ENCODE results near the gene LOXL1. TPM values are rescaled to one million over a fixed set of nuclear protein-coding genes. Genes with fewer than 3 reads are reported as not detected.

The LOXL1 gene
- total RNA-seq, 2 experiments from 2014 or later = 1.6 to 2.8 TPM

DNA sequence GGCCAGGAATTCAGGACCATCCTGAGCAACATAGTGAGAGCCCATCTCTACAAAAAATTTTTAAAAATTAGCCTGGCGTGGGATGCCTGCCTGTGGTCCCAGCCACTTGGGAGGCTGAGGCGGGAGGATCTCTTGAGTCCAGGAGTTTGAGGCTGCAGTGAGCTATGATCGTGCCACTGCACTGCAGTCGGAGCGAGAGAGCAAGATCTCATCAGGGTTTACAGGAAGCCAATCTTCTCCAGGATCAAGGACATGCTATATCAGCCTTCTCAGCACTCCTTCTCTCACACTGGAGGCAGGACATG, 66.3 kb downstream of the LOXL1 start:
- DNase-seq = no peak
- ChIA-PET CTCF (interaction anchor here (0.7 to 11.4 kb wide), 3 partner anchors 14 to 68 kb away, joined by 3 to 106 read pairs (median 30); no protein-coding TSS in a partner anchor), POLR2A (interaction anchor here (2.9 kb wide), 1 partner anchor 10 kb away, joined by 11 read pairs; no protein-coding TSS in a partner anchor)
- intact Hi-C loops (cut with micrococcal nuclease) = no loop called here
- Mint-ChIP-seq H3K4me1 (ENCODE audit: low read depth) (peaks cover 39% of the 10 kb centered on the region), H3K4me3 (peak overlapping the region; percentile 70), H3K27me3 (no peaks in the 10 kb centered on the region), H3K9me3 (no peaks in the 10 kb centered on the region), H3K36me3 (ENCODE audit: low read depth) (peaks cover 12% of the 10 kb centered on the region), H3K27ac (peak overlapping the region; percentile 83)
- no peak for ATAC-seq
- TF ChIP-seq, protein P1, sequence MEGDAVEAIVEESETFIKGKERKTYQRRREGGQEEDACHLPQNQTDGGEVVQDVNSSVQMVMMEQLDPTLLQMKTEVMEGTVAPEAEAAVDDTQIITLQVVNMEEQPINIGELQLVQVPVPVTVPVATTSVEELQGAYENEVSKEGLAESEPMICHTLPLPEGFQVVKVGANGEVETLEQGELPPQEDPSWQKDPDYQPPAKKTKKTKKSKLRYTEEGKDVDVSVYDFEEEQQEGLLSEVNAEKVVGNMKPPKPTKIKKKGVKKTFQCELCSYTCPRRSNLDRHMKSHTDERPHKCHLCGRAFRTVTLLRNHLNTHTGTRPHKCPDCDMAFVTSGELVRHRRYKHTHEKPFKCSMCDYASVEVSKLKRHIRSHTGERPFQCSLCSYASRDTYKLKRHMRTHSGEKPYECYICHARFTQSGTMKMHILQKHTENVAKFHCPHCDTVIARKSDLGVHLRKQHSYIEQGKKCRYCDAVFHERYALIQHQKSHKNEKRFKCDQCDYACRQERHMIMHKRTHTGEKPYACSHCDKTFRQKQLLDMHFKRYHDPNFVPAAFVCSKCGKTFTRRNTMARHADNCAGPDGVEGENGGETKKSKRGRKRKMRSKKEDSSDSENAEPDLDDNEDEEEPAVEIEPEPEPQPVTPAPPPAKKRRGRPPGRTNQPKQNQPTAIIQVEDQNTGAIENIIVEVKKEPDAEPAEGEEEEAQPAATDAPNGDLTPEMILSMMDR (IDR thresholded peaks at IDR 0.05) = peak; percentile 53

DNA sequence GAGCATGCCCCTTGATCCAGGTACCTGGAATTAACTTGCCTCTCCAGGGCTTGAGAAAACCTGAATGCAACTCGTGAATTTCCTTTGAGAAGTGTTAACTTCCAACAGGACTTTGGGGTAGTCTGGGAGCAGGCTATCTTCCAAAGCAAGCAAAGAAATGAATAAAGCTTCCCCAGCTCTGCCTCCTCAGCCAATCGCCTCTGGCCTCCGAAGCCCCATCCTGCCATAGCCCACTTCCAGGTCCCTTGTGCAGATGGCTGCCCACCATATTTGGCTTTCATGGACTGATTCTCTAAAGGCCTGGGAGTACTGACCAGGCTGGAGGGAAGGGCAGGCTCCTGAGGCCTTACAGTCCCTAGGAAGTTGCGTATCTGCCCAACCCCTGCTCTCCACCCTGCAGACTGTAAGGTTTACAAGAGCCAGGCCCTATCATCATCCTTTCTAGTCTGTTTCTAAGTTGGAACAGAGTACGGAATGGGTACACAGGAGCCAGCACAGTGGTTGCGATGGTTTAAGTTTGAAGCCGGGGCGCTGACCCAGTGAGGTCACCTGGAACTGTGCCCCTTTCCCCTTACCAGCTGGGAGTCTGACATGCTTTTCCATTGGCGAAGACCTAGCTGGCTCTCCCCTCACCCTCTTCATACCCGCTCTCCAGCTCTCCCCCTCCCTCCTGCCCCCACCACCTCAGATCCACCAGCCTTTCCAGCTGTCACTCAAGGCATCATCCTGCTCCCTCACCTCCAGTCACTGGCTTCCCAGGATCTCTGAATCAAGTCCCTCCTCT, 67.1 kb downstream of the LOXL1 start:
- no peaks in the 10 kb centered on the region for H3K9me3 Mint-ChIP-seq
- H3K4me1 Mint-ChIP-seq (ENCODE audit: low read depth) = peaks cover 47% of the 10 kb centered on the region
- H3K36me3 Mint-ChIP-seq (ENCODE audit: low read depth) = peaks cover 18% of the 10 kb centered on the region
- CTCF ChIA-PET = interaction anchor here (1.0 to 11.4 kb wide), 9 partner anchors 9 to 55 kb away, joined by 3 to 106 read pairs (median 5); no protein-coding TSS in a partner anchor
- POLR2A ChIA-PET = interaction anchor here (2.0 to 2.9 kb wide), 3 partner anchors 11 to 15 kb away, joined by 7 to 24 read pairs (median 11); no protein-coding TSS in a partner anchor
- H3K27me3 Mint-ChIP-seq = no peaks in the 10 kb centered on the region
- ATAC-seq = no peak
- peak overlapping the region; percentile 93 for H3K27ac Mint-ChIP-seq
- intact Hi-C loops (cut with micrococcal nuclease) = no loop called here
- peak overlapping the region; percentile 91 for H3K4me3 Mint-ChIP-seq
- DNase-seq = no peak
- TF ChIP-seq, protein P1 (IDR thresholded peaks at IDR 0.05) = no peak

DNA sequence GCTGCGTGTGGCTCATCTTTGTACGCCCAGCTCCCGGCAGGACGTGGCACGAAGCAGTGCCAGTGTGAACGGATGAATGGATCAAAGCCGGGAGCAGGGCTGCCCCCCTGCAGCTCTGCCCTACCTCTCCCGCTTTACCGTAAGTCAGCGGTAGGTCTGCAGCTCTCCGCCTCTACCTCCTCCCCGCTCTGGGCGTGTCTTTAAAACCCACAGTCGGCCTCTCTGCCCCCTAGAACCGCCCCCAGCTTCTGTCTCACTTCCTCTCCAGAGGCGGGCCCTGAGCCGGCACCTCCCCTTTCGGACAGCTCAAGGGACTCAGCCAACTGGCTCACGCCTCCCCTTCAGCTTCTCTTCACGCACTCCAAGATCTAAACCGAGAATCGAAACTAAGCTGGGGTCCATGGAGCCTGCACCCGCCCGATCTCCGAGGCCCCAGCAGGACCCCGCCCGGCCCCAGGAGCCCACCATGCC, 68.2 kb downstream of the LOXL1 start, which contains the start of gene PML:
TSS of gene PML (plus strand) at position 304 of the 471 bp plus-strand sequence. CDS start at position 401, 97 bp downstream.
- peak; percentile 98 for DNase-seq
- intact Hi-C loops (cut with micrococcal nuclease) = no loop called here
- ATAC-seq = peak; percentile 89
- peak within 1 kb of the TSS; percentile 93 for H3K27ac Mint-ChIP-seq
- peak within 1 kb of the TSS; percentile 91 for H3K4me3 Mint-ChIP-seq
- no peaks in the 10 kb centered on the region for H3K27me3 Mint-ChIP-seq
- H3K9me3 Mint-ChIP-seq = no peaks in the 10 kb centered on the region
- TF ChIP-seq, protein P1 (IDR thresholded peaks at IDR 0.05) = no peak
- H3K36me3 Mint-ChIP-seq (ENCODE audit: low read depth) = peaks cover 28% of the 10 kb centered on the region
- POLR2A ChIA-PET = interaction anchor here (1.1 to 2.9 kb wide), 4 partner anchors 12 to 36 kb away, joined by 3 to 24 read pairs (median 9); no protein-coding TSS in a partner anchor
- CTCF ChIA-PET = interaction anchor here (0.9 to 11.4 kb wide), 9 partner anchors 10 to 54 kb away, joined by 3 to 106 read pairs (median 5); no protein-coding TSS in a partner anchor
- H3K4me1 Mint-ChIP-seq (ENCODE audit: low read depth) = peaks cover 55% of the 10 kb centered on the region

DNA sequence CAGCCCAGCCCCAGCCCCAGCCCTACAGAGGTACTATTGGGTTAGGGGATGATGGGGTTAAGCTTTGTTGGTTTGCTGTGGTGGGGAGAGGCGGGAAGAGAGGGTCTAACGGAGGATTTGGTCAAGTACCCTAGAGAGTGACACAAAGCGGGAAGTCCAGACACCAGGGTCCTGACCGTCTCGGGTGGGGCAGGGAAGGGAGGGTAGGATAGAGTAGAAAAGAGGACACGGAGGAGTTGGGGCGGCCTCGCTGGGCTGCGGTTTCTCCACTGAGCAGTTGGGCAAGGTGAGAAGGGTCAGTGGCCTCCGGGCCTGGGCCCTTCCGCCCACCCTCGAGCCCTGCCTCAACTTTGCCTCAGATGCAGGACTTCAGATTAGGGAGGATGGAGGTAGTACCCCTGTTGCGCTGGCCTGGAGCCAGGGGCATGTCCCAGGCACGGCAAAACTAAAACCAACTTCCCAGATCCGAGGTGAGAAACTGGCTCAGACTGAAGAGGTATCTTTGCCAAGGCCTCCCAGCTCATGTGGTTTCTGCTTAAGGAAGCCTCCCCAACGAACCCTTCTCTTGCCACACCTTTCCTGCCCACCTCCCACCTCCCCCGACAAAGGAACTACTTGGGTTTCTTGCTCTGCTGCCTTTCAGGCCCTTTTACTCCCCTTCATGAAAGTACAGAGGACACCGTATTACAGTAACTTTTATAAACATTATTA, 68.8 kb downstream of the LOXL1 start:
- Mint-ChIP-seq H3K4me1 (ENCODE audit: low read depth) (peaks cover 56% of the 10 kb centered on the region), H3K9me3 (no peaks in the 10 kb centered on the region), H3K27ac (peak overlapping the region; percentile 93), H3K36me3 (ENCODE audit: low read depth) (peaks cover 31% of the 10 kb centered on the region), H3K4me3 (peak overlapping the region; percentile 91), H3K27me3 (no peaks in the 10 kb centered on the region)
- ChIA-PET POLR2A (interaction anchor here (1.1 to 2.9 kb wide), 4 partner anchors 12 to 37 kb away, joined by 3 to 24 read pairs (median 9); no protein-coding TSS in a partner anchor), CTCF (interaction anchor here (0.9 to 11.4 kb wide), 8 partner anchors 9 to 54 kb away, joined by 3 to 106 read pairs (median 6); no protein-coding TSS in a partner anchor)
- TF ChIP-seq, protein P1 (IDR thresholded peaks at IDR 0.05) = no peak
- DNase-seq (peak; percentile 23), ATAC-seq (no peak)
- intact Hi-C loops (cut with micrococcal nuclease) = no loop called here
